Thymus (tissue), 11 donors: ENCODE results near the gene AP3B1. TPM values are rescaled to one million over a fixed set of nuclear protein-coding genes. Genes with fewer than 3 reads are reported as not detected.

ENCODE experiments used
- DNase-seq, 9 donors: peaks; one replicate each; pipeline ENCODE4 v3.0.0-alpha.2; 2013; ENCODE audit warnings: low spot score in 9 of 9, low read depth in 6 of 9, missing footprints in 1 of 9
- H3K27ac ChIP-seq, 2 donors: one replicate each; pipeline ENCODE4 v1.5.1; 2013; ENCODE audit warnings: control low read depth in 1 of 2, low read depth in 1 of 2, low read length in 1 of 2, mild to moderate bottlenecking in 1 of 2, moderate library complexity in 1 of 2
- H3K27me3 ChIP-seq, 2 donors: one replicate each; pipeline ENCODE4 v1.5.1; 2013; ENCODE audit warnings: low read length in 1 of 2; ENCODE audit not compliant: control insufficient read depth in 2 of 2, insufficient read depth in 1 of 2
- H3K36me3 ChIP-seq, 2 donors: one replicate each; pipeline ENCODE4 v1.5.1; 2013; ENCODE audit warnings: low read length in 1 of 2, mild to moderate bottlenecking in 1 of 2, moderate library complexity in 1 of 2; ENCODE audit not compliant: control insufficient read depth in 2 of 2, insufficient read depth in 2 of 2
- H3K4me1 ChIP-seq, 2 donors: one replicate each; pipeline ENCODE4 v1.5.1; 2013; ENCODE audit warnings: low read length in 2 of 2; ENCODE audit not compliant: control insufficient read depth in 2 of 2, insufficient read depth in 2 of 2
- H3K4me3 ChIP-seq, 2 donors: one replicate each; pipeline ENCODE4 v1.5.1; 2013; ENCODE audit warnings: low read length in 2 of 2, control low read depth in 1 of 2, mild to moderate bottlenecking in 1 of 2
- H3K9me3 ChIP-seq, 2 donors: one replicate each; pipeline ENCODE4 v1.5.1; 2013; ENCODE audit warnings: low read length in 1 of 2, mild to moderate bottlenecking in 1 of 2; ENCODE audit not compliant: control insufficient read depth in 2 of 2, insufficient read depth in 1 of 2
- WGBS: extraction: QIAGEN DNeasy Blood & Tissue Kit; methylation state at CpG from one replicate; pipeline ENCODE4 v1.1.7; 2013; 5-methylcytosine and 5-hydroxymethylcytosine counted together
- polyA plus RNA-seq: library from polyadenylated mRNA; stranded (reverse); fragments of 200-250 nt; gene quantifications from one replicate; pipeline ENCODE4 v1.2.3, GENCODE V29; 2013
- total RNA-seq: library from RNA; stranded (reverse); fragments of 120-200 nt; gene quantifications from one replicate; pipeline ENCODE4 v1.2.4, GENCODE V29; 2013
- donor health status: healthy.

AP3B1 gene
- total and polyA plus RNA-seq, 2 donors: 38.3 to 39.2 TPM

- under 1% methylated on average over 46 of the region's 46 CpGs for WGBS
- peak in 7 of 9 donors; percentile 12 to 54 (median 19) for DNase-seq
- Histone ChIP-seq H3K9me3 (no peaks in the 10 kb centered on the region), H3K4me1 (peaks cover 5 to 6% of the 10 kb centered on the region in 2 donors), H3K27me3 (peaks cover 0 to 9% of the 10 kb centered on the region in 2 donors), H3K36me3 (no peaks in the 10 kb centered on the region), H3K4me3 (peak overlapping the region; percentile 80 to 95), H3K27ac (peak overlapping the region; percentile 66 to 87)
Observed at GRCh38 chr5:78295035-78295961, 800 bp upstream of the AP3B1 start.

GRCh38 chr5:78293851-78294247 is 649 bp downstream of the AP3B1 start:
- H3K36me3 ChIP-seq: no peaks in the 10 kb centered on the region
- H3K27me3 ChIP-seq: peaks cover 0 to 9% of the 10 kb centered on the region in 2 donors
- H3K9me3 ChIP-seq: no peaks in the 10 kb centered on the region
- H3K4me3 ChIP-seq: peak overlapping the region; percentile 80 to 95
- peak in 3 of 9 donors; percentile 18 to 29 (median 23) for DNase-seq
- peaks cover 5 to 6% of the 10 kb centered on the region in 2 donors for H3K4me1 ChIP-seq
- H3K27ac ChIP-seq: peak overlapping the region; percentile 72 to 87
- WGBS: 1% methylated on average over 6 of the region's 6 CpGs

GRCh38 chr5:78291687-78292086 is 2.8 kb downstream of the AP3B1 start:
- WGBS: 95% methylated on average over 2 of the region's 2 CpGs
- Histone ChIP-seq H3K9me3 (no peaks in the 10 kb centered on the region), H3K4me1 (peaks cover 5 to 6% of the 10 kb centered on the region in 2 donors), H3K27me3 (peaks cover 0 to 9% of the 10 kb centered on the region in 2 donors), H3K4me3 (no peak overlapping the region), H3K36me3 (no peaks in the 10 kb centered on the region), H3K27ac (no peak overlapping the region)
- DNase-seq: no peak

- no peaks in the 10 kb centered on the region for H3K36me3 ChIP-seq
- no peak overlapping the region for H3K27ac ChIP-seq
- H3K9me3 ChIP-seq: no peaks in the 10 kb centered on the region
- no peak overlapping the region for H3K4me3 ChIP-seq
- no peak for DNase-seq
- H3K27me3 ChIP-seq: no peaks in the 10 kb centered on the region
- peaks cover 0 to 2% of the 10 kb centered on the region in 2 donors for H3K4me1 ChIP-seq
- WGBS: 94% methylated on average over 2 of the region's 2 CpGs
Observed at GRCh38 chr5:78289911-78290310, 4.6 kb downstream of the AP3B1 start.

- WGBS: 97% methylated on average over 3 of the region's 3 CpGs
- Histone ChIP-seq H3K4me1 (peaks cover 0 to 2% of the 10 kb centered on the region in 2 donors), H3K27me3 (no peaks in the 10 kb centered on the region), H3K27ac (no peak overlapping the region), H3K9me3 (no peaks in the 10 kb centered on the region), H3K4me3 (no peak overlapping the region), H3K36me3 (no peaks in the 10 kb centered on the region)
- DNase-seq: no peak
Observed at GRCh38 chr5:78288246-78288645, 6.3 kb downstream of the AP3B1 start.

- 94% methylated on average over 2 of the region's 2 CpGs for WGBS
- Histone ChIP-seq H3K27me3 (no peaks in the 10 kb centered on the region), H3K36me3 (no peaks in the 10 kb centered on the region), H3K4me1 (peaks cover 0 to 2% of the 10 kb centered on the region in 2 donors), H3K27ac (no peak overlapping the region), H3K9me3 (no peaks in the 10 kb centered on the region), H3K4me3 (no peak overlapping the region)
- DNase-seq: no peak
Observed at GRCh38 chr5:78287833-78288232, 6.7 kb downstream of the AP3B1 start.

- Histone ChIP-seq H3K4me3 (no peak overlapping the region), H3K36me3 (no peaks in the 10 kb centered on the region), H3K4me1 (no peaks in the 10 kb centered on the region), H3K9me3 (no peaks in the 10 kb centered on the region), H3K27me3 (no peaks in the 10 kb centered on the region), H3K27ac (no peak overlapping the region)
- no peak for DNase-seq
Observed at GRCh38 chr5:78287169-78287568, 7.3 kb downstream of the AP3B1 start.

- DNase-seq: no peak
- Histone ChIP-seq H3K4me3 (no peak overlapping the region), H3K36me3 (no peaks in the 10 kb centered on the region), H3K4me1 (no peaks in the 10 kb centered on the region), H3K27ac (no peak overlapping the region), H3K9me3 (no peaks in the 10 kb centered on the region), H3K27me3 (no peaks in the 10 kb centered on the region)
- WGBS: 100% methylated on average over 1 of the region's 1 CpG
Observed at GRCh38 chr5:78286290-78286689, 8.2 kb downstream of the AP3B1 start.

- H3K9me3 ChIP-seq: no peaks in the 10 kb centered on the region
- no peak for DNase-seq
- H3K4me3 ChIP-seq: no peak overlapping the region
- H3K36me3 ChIP-seq: no peaks in the 10 kb centered on the region
- WGBS: 97% methylated on average over 1 of the region's 1 CpG
- no peaks in the 10 kb centered on the region for H3K4me1 ChIP-seq
- no peaks in the 10 kb centered on the region for H3K27me3 ChIP-seq
- H3K27ac ChIP-seq: no peak overlapping the region
Observed at GRCh38 chr5:78283802-78284201, 10.7 kb downstream of the AP3B1 start.
